ENCODE results near the gene RBM39. TPM values are rescaled to one million over a fixed set of nuclear protein-coding genes. Genes with fewer than 3 reads are reported as not detected.

RBM39 gene
- total and polyA plus RNA-seq, 9 of the 15 experiments (the other 6 are each of a cell fraction or from before 2014, with no cell fraction given): 143 to 319 (median 228) TPM

DNA sequence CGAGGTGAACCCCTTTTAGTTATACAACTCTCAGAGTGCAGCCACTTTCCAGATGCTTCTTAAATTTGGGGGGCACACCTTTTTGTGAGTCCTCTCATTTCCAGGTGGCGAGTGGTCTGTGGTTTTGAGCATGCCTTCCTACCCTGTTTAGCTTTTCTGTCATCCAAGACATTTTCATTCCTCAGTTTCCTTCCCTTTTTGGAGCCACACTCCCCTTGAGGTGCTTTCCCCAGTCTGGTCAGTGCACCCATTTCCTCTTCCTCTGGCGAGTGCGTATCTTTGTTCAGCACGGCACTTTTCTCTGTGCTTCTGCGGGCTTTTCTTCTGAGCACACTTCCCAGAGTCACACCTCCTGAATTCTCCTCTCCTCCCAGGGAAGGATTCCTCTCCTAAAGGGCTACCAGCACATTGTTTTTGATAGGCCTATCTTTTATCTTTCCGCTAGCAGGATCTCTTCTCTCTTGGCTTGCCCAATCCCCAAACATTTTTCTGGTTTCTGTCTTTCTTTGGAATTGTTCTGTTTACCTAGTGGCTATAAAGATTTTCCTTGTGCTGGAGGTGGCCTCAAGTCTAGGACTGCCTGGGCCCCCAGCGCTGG is 31.2 kb upstream of the RBM39 start (continued):
- TF ChIP-seq, protein P1, sequence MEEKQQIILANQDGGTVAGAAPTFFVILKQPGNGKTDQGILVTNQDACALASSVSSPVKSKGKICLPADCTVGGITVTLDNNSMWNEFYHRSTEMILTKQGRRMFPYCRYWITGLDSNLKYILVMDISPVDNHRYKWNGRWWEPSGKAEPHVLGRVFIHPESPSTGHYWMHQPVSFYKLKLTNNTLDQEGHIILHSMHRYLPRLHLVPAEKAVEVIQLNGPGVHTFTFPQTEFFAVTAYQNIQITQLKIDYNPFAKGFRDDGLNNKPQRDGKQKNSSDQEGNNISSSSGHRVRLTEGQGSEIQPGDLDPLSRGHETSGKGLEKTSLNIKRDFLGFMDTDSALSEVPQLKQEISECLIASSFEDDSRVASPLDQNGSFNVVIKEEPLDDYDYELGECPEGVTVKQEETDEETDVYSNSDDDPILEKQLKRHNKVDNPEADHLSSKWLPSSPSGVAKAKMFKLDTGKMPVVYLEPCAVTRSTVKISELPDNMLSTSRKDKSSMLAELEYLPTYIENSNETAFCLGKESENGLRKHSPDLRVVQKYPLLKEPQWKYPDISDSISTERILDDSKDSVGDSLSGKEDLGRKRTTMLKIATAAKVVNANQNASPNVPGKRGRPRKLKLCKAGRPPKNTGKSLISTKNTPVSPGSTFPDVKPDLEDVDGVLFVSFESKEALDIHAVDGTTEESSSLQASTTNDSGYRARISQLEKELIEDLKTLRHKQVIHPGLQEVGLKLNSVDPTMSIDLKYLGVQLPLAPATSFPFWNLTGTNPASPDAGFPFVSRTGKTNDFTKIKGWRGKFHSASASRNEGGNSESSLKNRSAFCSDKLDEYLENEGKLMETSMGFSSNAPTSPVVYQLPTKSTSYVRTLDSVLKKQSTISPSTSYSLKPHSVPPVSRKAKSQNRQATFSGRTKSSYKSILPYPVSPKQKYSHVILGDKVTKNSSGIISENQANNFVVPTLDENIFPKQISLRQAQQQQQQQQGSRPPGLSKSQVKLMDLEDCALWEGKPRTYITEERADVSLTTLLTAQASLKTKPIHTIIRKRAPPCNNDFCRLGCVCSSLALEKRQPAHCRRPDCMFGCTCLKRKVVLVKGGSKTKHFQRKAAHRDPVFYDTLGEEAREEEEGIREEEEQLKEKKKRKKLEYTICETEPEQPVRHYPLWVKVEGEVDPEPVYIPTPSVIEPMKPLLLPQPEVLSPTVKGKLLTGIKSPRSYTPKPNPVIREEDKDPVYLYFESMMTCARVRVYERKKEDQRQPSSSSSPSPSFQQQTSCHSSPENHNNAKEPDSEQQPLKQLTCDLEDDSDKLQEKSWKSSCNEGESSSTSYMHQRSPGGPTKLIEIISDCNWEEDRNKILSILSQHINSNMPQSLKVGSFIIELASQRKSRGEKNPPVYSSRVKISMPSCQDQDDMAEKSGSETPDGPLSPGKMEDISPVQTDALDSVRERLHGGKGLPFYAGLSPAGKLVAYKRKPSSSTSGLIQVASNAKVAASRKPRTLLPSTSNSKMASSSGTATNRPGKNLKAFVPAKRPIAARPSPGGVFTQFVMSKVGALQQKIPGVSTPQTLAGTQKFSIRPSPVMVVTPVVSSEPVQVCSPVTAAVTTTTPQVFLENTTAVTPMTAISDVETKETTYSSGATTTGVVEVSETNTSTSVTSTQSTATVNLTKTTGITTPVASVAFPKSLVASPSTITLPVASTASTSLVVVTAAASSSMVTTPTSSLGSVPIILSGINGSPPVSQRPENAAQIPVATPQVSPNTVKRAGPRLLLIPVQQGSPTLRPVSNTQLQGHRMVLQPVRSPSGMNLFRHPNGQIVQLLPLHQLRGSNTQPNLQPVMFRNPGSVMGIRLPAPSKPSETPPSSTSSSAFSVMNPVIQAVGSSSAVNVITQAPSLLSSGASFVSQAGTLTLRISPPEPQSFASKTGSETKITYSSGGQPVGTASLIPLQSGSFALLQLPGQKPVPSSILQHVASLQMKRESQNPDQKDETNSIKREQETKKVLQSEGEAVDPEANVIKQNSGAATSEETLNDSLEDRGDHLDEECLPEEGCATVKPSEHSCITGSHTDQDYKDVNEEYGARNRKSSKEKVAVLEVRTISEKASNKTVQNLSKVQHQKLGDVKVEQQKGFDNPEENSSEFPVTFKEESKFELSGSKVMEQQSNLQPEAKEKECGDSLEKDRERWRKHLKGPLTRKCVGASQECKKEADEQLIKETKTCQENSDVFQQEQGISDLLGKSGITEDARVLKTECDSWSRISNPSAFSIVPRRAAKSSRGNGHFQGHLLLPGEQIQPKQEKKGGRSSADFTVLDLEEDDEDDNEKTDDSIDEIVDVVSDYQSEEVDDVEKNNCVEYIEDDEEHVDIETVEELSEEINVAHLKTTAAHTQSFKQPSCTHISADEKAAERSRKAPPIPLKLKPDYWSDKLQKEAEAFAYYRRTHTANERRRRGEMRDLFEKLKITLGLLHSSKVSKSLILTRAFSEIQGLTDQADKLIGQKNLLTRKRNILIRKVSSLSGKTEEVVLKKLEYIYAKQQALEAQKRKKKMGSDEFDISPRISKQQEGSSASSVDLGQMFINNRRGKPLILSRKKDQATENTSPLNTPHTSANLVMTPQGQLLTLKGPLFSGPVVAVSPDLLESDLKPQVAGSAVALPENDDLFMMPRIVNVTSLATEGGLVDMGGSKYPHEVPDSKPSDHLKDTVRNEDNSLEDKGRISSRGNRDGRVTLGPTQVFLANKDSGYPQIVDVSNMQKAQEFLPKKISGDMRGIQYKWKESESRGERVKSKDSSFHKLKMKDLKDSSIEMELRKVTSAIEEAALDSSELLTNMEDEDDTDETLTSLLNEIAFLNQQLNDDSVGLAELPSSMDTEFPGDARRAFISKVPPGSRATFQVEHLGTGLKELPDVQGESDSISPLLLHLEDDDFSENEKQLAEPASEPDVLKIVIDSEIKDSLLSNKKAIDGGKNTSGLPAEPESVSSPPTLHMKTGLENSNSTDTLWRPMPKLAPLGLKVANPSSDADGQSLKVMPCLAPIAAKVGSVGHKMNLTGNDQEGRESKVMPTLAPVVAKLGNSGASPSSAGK (IDR thresholded peaks at IDR 0.05): no peak
- TF ChIP-seq MCM2 (IDR thresholded peaks at IDR 0.05; ENCODE audit: low read depth): no peak
- TF ChIP-seq ZNF785 (CRISPR knock-in tag; IDR thresholded peaks at IDR 0.05): no peak
- TF ChIP-seq HNRNPLL (IDR thresholded peaks at IDR 0.05; ENCODE audit: low read depth, low read length, poor library complexity, severe bottlenecking): peak; percentile 39
- 0 out of 2 replicates have a peak, but pooled peaks have one; percentile 16 for TF ChIP-seq SMARCE1 (IDR thresholded peaks at IDR 0.05)
- no peak for TF ChIP-seq TRIM28 (IDR thresholded peaks at IDR 0.05)
- no peak for TF ChIP-seq STAT5B (CRISPR knock-in tag; IDR thresholded peaks at IDR 0.05)
- TF ChIP-seq, protein P2, sequence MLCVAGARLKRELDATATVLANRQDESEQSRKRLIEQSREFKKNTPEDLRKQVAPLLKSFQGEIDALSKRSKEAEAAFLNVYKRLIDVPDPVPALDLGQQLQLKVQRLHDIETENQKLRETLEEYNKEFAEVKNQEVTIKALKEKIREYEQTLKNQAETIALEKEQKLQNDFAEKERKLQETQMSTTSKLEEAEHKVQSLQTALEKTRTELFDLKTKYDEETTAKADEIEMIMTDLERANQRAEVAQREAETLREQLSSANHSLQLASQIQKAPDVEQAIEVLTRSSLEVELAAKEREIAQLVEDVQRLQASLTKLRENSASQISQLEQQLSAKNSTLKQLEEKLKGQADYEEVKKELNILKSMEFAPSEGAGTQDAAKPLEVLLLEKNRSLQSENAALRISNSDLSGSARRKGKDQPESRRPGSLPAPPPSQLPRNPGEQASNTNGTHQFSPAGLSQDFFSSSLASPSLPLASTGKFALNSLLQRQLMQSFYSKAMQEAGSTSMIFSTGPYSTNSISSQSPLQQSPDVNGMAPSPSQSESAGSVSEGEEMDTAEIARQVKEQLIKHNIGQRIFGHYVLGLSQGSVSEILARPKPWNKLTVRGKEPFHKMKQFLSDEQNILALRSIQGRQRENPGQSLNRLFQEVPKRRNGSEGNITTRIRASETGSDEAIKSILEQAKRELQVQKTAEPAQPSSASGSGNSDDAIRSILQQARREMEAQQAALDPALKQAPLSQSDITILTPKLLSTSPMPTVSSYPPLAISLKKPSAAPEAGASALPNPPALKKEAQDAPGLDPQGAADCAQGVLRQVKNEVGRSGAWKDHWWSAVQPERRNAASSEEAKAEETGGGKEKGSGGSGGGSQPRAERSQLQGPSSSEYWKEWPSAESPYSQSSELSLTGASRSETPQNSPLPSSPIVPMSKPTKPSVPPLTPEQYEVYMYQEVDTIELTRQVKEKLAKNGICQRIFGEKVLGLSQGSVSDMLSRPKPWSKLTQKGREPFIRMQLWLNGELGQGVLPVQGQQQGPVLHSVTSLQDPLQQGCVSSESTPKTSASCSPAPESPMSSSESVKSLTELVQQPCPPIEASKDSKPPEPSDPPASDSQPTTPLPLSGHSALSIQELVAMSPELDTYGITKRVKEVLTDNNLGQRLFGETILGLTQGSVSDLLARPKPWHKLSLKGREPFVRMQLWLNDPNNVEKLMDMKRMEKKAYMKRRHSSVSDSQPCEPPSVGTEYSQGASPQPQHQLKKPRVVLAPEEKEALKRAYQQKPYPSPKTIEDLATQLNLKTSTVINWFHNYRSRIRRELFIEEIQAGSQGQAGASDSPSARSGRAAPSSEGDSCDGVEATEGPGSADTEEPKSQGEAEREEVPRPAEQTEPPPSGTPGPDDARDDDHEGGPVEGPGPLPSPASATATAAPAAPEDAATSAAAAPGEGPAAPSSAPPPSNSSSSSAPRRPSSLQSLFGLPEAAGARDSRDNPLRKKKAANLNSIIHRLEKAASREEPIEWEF (CRISPR knock-in tag; IDR thresholded peaks at IDR 0.05): no peak
- TF ChIP-seq, protein P3, sequence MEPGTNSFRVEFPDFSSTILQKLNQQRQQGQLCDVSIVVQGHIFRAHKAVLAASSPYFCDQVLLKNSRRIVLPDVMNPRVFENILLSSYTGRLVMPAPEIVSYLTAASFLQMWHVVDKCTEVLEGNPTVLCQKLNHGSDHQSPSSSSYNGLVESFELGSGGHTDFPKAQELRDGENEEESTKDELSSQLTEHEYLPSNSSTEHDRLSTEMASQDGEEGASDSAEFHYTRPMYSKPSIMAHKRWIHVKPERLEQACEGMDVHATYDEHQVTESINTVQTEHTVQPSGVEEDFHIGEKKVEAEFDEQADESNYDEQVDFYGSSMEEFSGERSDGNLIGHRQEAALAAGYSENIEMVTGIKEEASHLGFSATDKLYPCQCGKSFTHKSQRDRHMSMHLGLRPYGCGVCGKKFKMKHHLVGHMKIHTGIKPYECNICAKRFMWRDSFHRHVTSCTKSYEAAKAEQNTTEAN (CRISPR knock-in tag; IDR thresholded peaks at IDR 0.05): no peak
- TF ChIP-seq GTF2E2 (tag; IDR thresholded peaks at IDR 0.05): no peak
